ENCODE data around the gene TAF1L.

Gene TAF1L

GRCh38 chr9:32584784-32585183 is 50.7 kb downstream of the TAF1L start:
- H3K9me3 ChIP-seq, result no peaks in the 10 kb centered on the region
- no peak for TF ChIP-seq CTCF (IDR thresholded peaks at IDR 0.05; ENCODE audit: low read depth, low read length)

GRCh38 chr9:32581512-32582143 is 53.8 kb downstream of the TAF1L start:
- Histone ChIP-seq H3K4me1 (no peaks in the 10 kb centered on the region), H3K27me3 (peaks cover 21% of the 10 kb centered on the region), H3K36me3 (no peaks in the 10 kb centered on the region), H3K9me3 (no peaks in the 10 kb centered on the region), H3K4me3 (ENCODE audit: low read depth, low read length) (no peak overlapping the region)
- DNase-seq, result peak; percentile 29
- peak; percentile 69 for TF ChIP-seq CTCF (IDR thresholded peaks at IDR 0.05; ENCODE audit: low read depth, low read length)

More at GRCh38 chr9:32584784-32585183, 50.7 kb downstream of the TAF1L start:
- no peak for DNase-seq
- no peaks in the 10 kb centered on the region for H3K4me1 ChIP-seq
- no peak overlapping the region for H3K4me3 ChIP-seq (ENCODE audit: low read depth, low read length)
- H3K36me3 ChIP-seq, result no peaks in the 10 kb centered on the region
- peaks cover 7% of the 10 kb centered on the region; the same call in 1 of the 2 replicates for H3K27me3 ChIP-seq

GRCh38 chr9:32580631-32581300 is 54.7 kb downstream of the TAF1L start:
- Histone ChIP-seq H3K4me3 (ENCODE audit: low read depth, low read length) (no peak overlapping the region), H3K4me1 (no peaks in the 10 kb centered on the region), H3K36me3 (no peaks in the 10 kb centered on the region), H3K27me3 (peaks cover 23% of the 10 kb centered on the region), H3K9me3 (no peaks in the 10 kb centered on the region)
- no peak for DNase-seq
- no peak for TF ChIP-seq CTCF (IDR thresholded peaks at IDR 0.05; ENCODE audit: low read depth, low read length)

- peak; percentile 73 for DNase-seq
- H3K27me3 ChIP-seq, result peaks cover 23% of the 10 kb centered on the region
- no peaks in the 10 kb centered on the region for H3K36me3 ChIP-seq
- no peaks in the 10 kb centered on the region for H3K4me1 ChIP-seq
- TF ChIP-seq CTCF (IDR thresholded peaks at IDR 0.05; ENCODE audit: low read depth, low read length), result peak; percentile 97
- no peak overlapping the region for H3K4me3 ChIP-seq (ENCODE audit: low read depth, low read length)
- no peaks in the 10 kb centered on the region for H3K9me3 ChIP-seq
Observed at GRCh38 chr9:32579706-32580331, 55.6 kb downstream of the TAF1L start.

All from BE2C (cell line).